HepG2 (cell line): ENCODE data around the gene ASIC3. TPM values are rescaled to one million over a fixed set of nuclear protein-coding genes. Genes with fewer than 3 reads are reported as not detected.

Experiments
- GTF2F1 ChIP-seq: fragments of 150-350 bp; IDR thresholded peaks from 2 replicates; pipeline ENCODE4 v1.6.1; 2014; ENCODE audit warnings: low read length
- HOXA5 ChIP-seq: sonication (generic); formaldehyde crosslinking; IDR thresholded peaks from 2 replicates; pipeline ENCODE4 v1.4.0; 2020; ENCODE audit warnings: missing genetic modification reagents
- KAT7 ChIP-seq: IDR thresholded peaks from 2 replicates; pipeline ENCODE4 v1.6.1; 2018; ENCODE audit warnings: borderline replicate concordance, missing compliant biosample characterization
- MAFK ChIP-seq, 2 experiments: IDR thresholded peaks in 1 of 2; conservative IDR thresholded peaks in 1 of 2; 2 replicates each; pipeline ENCODE4 v1.6.1; 2011; ENCODE audit warnings: improper control_type of control experiment in 2 of 2, low read length in 2 of 2
- MBNL3 ChIP-seq: fragments of 250-450 bp; sonication (Bioruptor Pico); conservative IDR thresholded peaks from 2 replicates; pipeline ENCODE4 v1.8.0; 2022; ENCODE audit warnings: mild to moderate bottlenecking, inconsistent platforms
- MIXL1 ChIP-seq: IDR thresholded peaks from 2 replicates; pipeline ENCODE4 v1.6.1; 2016
- NRL ChIP-seq: sonication (generic); formaldehyde crosslinking; IDR thresholded peaks from 2 replicates; pipeline ENCODE4 v1.5.0; 2020; ENCODE audit warnings: missing genetic modification reagents, mild to moderate bottlenecking, moderate library complexity, borderline replicate concordance
- PHF5A ChIP-seq: IDR thresholded peaks from one replicate; pipeline ENCODE4 v1.6.1; 2018; ENCODE audit warnings: low read depth, missing genetic modification reagents; ENCODE audit not compliant: unreplicated experiment
- PHF8 ChIP-seq: sonication (generic); formaldehyde crosslinking; IDR thresholded peaks from 2 replicates; pipeline ENCODE4 v1.5.0; 2020; ENCODE audit warnings: missing genetic modification reagents
- SCMH1 ChIP-seq: sonication (generic); formaldehyde crosslinking; IDR thresholded peaks from 2 replicates; pipeline ENCODE4 v1.9.0; 2021; ENCODE audit warnings: missing genetic modification reagents, mild to moderate bottlenecking, borderline replicate concordance
- SRF ChIP-seq: IDR thresholded peaks from 2 replicates; pipeline ENCODE4 v1.6.1; 2011; ENCODE audit warnings: mild to moderate bottlenecking, low read depth, low read length, moderate library complexity
- TAF1 ChIP-seq: sonication (generic); formaldehyde crosslinking; IDR thresholded peaks from 2 replicates; pipeline ENCODE4 v1.4.0; 2020; ENCODE audit warnings: missing genetic modification reagents
- XRCC5 ChIP-seq: fragments of 200-400 bp; formaldehyde crosslinking; optimal IDR thresholded peaks from 2 replicates; pipeline ENCODE3; 2017; ENCODE audit warnings: mild to moderate bottlenecking, low read length
- ZFP36 ChIP-seq: fragments of 150-350 bp; IDR thresholded peaks from 2 replicates; pipeline ENCODE4 v1.6.1; 2018; ENCODE audit warnings: borderline replicate concordance, low read length, low read depth; ENCODE audit not compliant: partially characterized antibody
- ZFP36L1 ChIP-seq: sonication (generic); formaldehyde crosslinking; IDR thresholded peaks from 2 replicates; pipeline ENCODE4 v1.8.0; 2022; ENCODE audit warnings: mild to moderate bottlenecking, missing genetic modification reagents, moderate library complexity
- ZFP37 ChIP-seq: sonication (generic); formaldehyde crosslinking; IDR thresholded peaks from 2 replicates; pipeline ENCODE4 v1.4.0; 2020; ENCODE audit warnings: missing genetic modification reagents, borderline replicate concordance
- ZNF274 ChIP-seq: sonication (generic); formaldehyde crosslinking; IDR thresholded peaks from 2 replicates; pipeline ENCODE4 v1.5.1; 2020; ENCODE audit warnings: mild to moderate bottlenecking, missing genetic modification reagents
- ZNF296 ChIP-seq: sonication (generic); formaldehyde crosslinking; conservative IDR thresholded peaks from 2 replicates; pipeline ENCODE4 v1.5.0; 2020; ENCODE audit warnings: mild to moderate bottlenecking, missing genetic modification reagents
- ZNF33A ChIP-seq: sonication (generic); formaldehyde crosslinking; IDR thresholded peaks from 2 replicates; pipeline ENCODE4 v1.5.1; 2020; ENCODE audit warnings: missing genetic modification reagents, mild to moderate bottlenecking, moderate library complexity, borderline replicate concordance
- ZNF343 ChIP-seq: sonication (generic); formaldehyde crosslinking; IDR thresholded peaks from 2 replicates; pipeline ENCODE4 v1.4.0; 2020; ENCODE audit warnings: mild to moderate bottlenecking, missing genetic modification reagents
- ZNF670 ChIP-seq: sonication (generic); formaldehyde crosslinking; IDR thresholded peaks from 2 replicates; pipeline ENCODE4 v1.8.0; 2022; ENCODE audit warnings: mild to moderate bottlenecking, missing genetic modification reagents, borderline replicate concordance
- ZNF749 ChIP-seq: sonication (generic); formaldehyde crosslinking; IDR thresholded peaks from 2 replicates; pipeline ENCODE4 v1.8.0; 2022; ENCODE audit warnings: mild to moderate bottlenecking, missing genetic modification reagents, moderate library complexity, borderline replicate concordance
- polyA plus RNA-seq, 8 experiments: library from polyadenylated mRNA; depleted of rRNA in 3 of 8; stranded (reverse) in 7 of 8; unstranded in 1 of 8; fragments of >200 nt; fragmentation: Illumina TruSeq in 4 of 8; extraction: Trizol in 4 of 8; gene quantifications; 2 replicates each; pipeline versions ENCODE4 v1.2.1 to v1.2.3, GENCODE V29; 2011 to 2016; ENCODE audit warnings: low read depth in 4 of 8, missing spikeins in 1 of 8, mixed read lengths in 1 of 8; ENCODE audit not compliant: insufficient read depth in 1 of 8
- total RNA-seq, 5 experiments: library from RNA; depleted of rRNA; stranded (reverse); fragments of >200 nt; fragmentation: Illumina TruSeq; extraction: Trizol; gene quantifications; 2 replicates each; pipeline ENCODE4 v1.2.3, GENCODE V29; 2016; ENCODE audit warnings: low read depth in 1 of 5
- TF ChIP-seq, protein P1 (sequence below): sonication (generic); formaldehyde crosslinking; IDR thresholded peaks from 2 replicates; pipeline ENCODE4 v1.4.0; 2020; ENCODE audit warnings: missing genetic modification reagents
- TF ChIP-seq, protein P2 (sequence below): sonication (generic); formaldehyde crosslinking; IDR thresholded peaks from 2 replicates; pipeline ENCODE4 v1.5.1; 2020; ENCODE audit warnings: missing genetic modification reagents, mild to moderate bottlenecking, borderline replicate concordance
- TF ChIP-seq, protein P3 (sequence below): sonication (generic); formaldehyde crosslinking; IDR thresholded peaks from 2 replicates; pipeline ENCODE4 v1.4.0; 2020; ENCODE audit warnings: missing genetic modification reagents
- TF ChIP-seq, protein P4 (sequence below): sonication (generic); formaldehyde crosslinking; IDR thresholded peaks from 2 replicates; pipeline ENCODE4 v1.4.0; 2020; ENCODE audit warnings: mild to moderate bottlenecking, missing genetic modification reagents

Gene ASIC3
- total and polyA plus RNA-seq, 2 of the 13 experiments (the other 11 are each of a cell fraction or from before 2014, with no cell fraction given), result 0.51 TPM; not detected in 1

DNA sequence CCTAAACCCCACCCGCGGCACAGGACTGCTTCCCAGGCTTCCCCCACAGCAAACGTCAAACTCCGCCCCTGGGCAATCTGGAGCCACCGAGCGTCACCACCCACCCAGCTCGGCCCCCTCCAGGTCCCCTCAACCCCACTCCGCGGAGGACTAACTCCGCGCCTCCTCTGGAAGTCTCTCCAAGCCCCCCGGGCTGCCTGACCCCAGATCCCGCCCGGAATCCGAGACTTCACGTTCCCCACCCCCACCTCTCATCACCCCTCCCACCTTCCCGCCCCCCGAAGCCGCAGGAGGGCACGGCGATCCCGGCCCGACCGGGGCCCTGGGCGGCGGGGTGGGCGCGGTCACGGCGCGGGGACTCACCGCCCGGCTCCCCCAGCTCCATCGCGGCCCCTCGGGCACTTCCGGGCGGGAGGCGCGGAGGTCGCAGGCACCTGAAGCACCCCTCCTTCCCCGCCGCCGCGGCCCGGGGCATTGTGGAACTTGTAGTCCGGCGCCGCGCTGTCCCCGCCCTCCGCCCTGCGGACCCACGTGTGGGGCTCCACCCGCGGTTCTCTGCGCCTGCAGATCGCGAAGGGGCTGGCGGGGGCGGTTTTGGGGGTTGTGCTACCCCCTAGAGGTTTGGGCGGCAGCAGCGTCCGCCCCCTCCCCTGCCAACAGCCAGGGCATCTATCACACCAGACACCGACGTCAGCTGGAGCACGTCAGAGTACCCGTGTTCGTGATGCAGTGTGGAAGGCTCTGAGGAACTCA lies 34.9 kb downstream of the ASIC3 start, which contains the start of gene TMUB1 (continued):
- TF ChIP-seq HOXA5 (CRISPR knock-in tag) (0 out of 2 replicates have a peak, but pooled peaks have one; percentile 40), ZNF274 (CRISPR knock-in tag) (0 out of 2 replicates have a peak, but pooled peaks have one; percentile 53), MAFK (conservative IDR thresholded peaks at IDR 0.05 in 1 of 2, IDR thresholded peaks at IDR 0.05 in 1 of 2; ENCODE audit: low read length in 2 of 2) (no peak), PHF5A (no peak), GTF2F1 (no peak), MIXL1 (CRISPR knock-in tag) (no peak), ZNF343 (CRISPR knock-in tag) (no peak), ZNF296 (CRISPR knock-in tag) (no peak), ZNF670 (CRISPR knock-in tag) (no peak), ZFP37 (CRISPR knock-in tag) (0 out of 2 replicates have a peak, but pooled peaks have one; percentile 29), MBNL3 (CRISPR knock-in tag) (no peak), ZNF33A (CRISPR knock-in tag) (no peak), TAF1 (CRISPR knock-in tag) (peak; percentile 13; the same call in 1 of the 2 replicates), KAT7 (CRISPR knock-in tag) (no peak), ZFP36 (no peak), SRF (no peak), XRCC5 (peak; percentile 17), SCMH1 (CRISPR knock-in tag) (no peak), ZFP36L1 (no peak), NRL (no peak), ZNF749 (no peak), PHF8 (CRISPR knock-in tag) (no peak; the same call in 1 of the 2 replicates)
- TF ChIP-seq, protein P1, sequence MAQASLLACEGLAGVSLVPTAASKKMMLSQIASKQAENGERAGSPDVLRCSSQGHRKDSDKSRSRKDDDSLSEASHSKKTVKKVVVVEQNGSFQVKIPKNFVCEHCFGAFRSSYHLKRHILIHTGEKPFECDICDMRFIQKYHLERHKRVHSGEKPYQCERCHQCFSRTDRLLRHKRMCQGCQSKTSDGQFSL (CRISPR knock-in tag), result no peak
- TF ChIP-seq, protein P2, sequence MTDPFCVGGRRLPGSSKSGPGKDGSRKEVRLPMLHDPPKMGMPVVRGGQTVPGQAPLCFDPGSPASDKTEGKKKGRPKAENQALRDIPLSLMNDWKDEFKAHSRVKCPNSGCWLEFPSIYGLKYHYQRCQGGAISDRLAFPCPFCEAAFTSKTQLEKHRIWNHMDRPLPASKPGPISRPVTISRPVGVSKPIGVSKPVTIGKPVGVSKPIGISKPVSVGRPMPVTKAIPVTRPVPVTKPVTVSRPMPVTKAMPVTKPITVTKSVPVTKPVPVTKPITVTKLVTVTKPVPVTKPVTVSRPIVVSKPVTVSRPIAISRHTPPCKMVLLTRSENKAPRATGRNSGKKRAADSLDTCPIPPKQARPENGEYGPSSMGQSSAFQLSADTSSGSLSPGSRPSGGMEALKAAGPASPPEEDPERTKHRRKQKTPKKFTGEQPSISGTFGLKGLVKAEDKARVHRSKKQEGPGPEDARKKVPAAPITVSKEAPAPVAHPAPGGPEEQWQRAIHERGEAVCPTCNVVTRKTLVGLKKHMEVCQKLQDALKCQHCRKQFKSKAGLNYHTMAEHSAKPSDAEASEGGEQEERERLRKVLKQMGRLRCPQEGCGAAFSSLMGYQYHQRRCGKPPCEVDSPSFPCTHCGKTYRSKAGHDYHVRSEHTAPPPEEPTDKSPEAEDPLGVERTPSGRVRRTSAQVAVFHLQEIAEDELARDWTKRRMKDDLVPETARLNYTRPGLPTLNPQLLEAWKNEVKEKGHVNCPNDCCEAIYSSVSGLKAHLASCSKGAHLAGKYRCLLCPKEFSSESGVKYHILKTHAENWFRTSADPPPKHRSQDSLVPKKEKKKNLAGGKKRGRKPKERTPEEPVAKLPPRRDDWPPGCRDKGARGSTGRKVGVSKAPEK (CRISPR knock-in tag), result no peak
- TF ChIP-seq, protein P3, sequence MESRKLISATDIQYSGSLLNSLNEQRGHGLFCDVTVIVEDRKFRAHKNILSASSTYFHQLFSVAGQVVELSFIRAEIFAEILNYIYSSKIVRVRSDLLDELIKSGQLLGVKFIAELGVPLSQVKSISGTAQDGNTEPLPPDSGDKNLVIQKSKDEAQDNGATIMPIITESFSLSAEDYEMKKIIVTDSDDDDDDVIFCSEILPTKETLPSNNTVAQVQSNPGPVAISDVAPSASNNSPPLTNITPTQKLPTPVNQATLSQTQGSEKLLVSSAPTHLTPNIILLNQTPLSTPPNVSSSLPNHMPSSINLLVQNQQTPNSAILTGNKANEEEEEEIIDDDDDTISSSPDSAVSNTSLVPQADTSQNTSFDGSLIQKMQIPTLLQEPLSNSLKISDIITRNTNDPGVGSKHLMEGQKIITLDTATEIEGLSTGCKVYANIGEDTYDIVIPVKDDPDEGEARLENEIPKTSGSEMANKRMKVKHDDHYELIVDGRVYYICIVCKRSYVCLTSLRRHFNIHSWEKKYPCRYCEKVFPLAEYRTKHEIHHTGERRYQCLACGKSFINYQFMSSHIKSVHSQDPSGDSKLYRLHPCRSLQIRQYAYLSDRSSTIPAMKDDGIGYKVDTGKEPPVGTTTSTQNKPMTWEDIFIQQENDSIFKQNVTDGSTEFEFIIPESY (CRISPR knock-in tag), result no peak
- TF ChIP-seq, protein P4, sequence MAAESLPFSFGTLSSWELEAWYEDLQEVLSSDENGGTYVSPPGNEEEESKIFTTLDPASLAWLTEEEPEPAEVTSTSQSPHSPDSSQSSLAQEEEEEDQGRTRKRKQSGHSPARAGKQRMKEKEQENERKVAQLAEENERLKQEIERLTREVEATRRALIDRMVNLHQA, result no peak
